NCI-H2171 treated with DMSO at 0.1 percent for 48 hours (cell line): Measurements from ENCODE around the gene TTC39B.

Experiments used
- DNase-seq: peaks from one replicate; lab custom pipeline; 2025; lab: John Stamatoyannopoulos, UW

Gene TTC39B

DNA sequence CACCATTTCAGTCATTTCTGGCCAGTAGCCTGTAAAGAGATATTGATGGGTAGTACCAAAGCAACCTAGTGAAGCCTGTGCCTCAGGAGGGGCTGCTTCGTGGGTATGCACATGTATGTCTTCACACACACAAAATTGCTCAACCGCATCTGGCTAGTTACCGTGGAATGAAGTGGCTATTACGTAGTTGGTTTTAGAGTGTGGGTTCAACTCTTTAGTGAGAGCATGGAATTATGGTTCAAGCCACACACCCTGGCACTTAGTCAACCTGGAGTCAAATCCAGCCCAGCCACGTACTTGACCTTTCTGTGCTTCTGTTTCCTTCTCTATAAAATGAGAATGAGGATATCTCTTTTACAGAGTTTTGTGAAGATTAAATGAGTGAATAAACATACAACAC, 174.9 kb downstream of the TTC39B start:
- no peak for DNase-seq

DNA sequence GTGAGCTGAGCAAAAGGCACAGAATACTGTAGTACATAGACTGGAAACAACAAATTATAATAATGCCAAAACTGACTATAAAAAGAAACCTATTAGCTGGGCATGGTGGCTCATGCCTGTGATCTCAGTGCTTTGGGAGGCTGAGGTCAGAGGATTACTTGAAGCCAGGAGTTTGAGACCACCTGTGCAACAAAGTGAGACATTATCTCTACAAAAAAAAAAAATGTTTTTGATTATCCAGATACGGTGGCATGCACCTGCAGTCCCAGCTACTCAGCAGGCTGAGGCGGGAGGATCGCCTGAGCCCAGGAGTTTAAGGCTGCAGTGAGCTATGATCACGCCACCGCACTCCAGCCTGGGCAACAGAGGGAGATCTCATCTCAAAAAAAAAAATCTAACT, 175.9 kb downstream of the TTC39B start:
- DNase-seq = no peak

DNA sequence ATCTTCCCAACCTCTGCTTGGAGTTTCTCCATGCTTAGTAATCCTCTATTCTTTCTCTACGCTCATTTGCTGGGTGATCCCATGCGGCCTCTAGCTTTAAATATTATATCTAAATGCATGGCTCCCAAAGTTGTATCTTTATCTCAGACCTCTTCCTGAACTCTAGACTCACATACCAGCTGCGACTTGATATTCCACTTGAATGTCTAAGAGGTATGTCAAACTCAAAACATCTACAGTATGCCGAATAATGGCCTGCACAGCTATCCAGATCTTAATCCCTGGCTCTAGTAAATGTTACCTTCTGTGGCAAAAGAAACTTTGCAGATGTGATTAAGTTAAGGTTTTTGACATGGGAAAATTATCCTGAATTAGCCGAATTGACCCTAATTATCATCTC, 179.2 kb downstream of the TTC39B start:
- DNase-seq = no peak

DNA sequence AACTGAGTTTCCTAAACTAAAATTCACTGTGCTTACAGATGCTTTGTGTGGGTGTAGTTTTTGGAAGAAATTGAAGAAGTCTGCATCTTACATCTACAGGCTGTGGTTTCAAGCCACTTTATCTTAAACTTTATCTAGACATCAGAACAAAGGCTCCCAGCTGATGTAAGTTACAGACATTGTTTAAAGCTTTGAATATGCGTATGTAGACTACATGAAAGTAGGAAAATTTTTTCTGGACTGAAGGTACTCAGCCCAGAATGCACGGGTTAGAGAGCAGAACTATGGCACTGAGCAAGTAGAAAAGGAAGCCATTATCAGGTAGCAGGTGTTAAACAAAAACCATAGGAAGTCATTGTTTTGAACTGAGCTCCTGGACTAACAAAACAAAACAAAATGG, 185.4 kb downstream of the TTC39B start:
- DNase-seq = no peak

DNA sequence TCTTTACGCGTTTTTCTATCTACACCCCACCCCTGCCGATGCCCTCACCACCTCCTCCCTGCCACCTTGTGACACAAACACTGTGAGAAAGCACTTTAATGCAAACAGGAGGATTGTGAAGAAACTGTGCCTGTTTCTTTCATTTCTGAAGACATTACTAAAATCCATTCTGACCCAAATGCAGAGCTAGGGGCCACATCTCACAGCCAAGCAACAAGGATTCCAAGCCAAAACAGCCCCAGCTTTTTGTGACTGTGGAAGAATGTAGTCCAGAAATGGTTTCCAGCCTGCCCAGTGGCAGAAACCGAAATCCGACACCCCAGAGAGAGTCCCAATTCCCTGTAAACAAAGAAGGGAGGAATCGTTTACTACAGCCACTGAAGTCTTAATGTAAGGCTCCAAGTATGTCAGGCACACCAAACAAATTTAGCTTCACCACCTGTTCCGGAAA, 190.9 kb downstream of the TTC39B start:
- DNase-seq = peak; percentile 31

DNA sequence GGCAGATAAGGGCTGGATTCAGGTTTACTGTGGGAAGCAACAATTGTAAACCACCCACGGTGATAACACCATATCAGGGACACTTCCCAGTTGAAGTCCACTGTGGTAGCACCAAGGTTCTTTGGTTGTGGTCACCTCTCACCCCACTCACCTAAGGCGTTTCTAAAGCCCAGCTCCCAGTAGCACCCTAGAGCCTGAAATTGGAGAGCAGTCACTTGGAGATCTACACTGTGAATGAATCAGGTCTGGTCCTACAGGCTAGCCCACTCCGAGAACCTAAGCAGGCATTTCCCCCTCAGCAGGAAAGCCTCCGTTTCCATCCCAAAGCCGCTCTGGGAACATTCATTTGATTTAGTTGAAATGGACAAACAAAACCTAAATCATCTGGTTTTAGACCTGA, 191.3 kb downstream of the TTC39B start:
- no peak for DNase-seq

DNA sequence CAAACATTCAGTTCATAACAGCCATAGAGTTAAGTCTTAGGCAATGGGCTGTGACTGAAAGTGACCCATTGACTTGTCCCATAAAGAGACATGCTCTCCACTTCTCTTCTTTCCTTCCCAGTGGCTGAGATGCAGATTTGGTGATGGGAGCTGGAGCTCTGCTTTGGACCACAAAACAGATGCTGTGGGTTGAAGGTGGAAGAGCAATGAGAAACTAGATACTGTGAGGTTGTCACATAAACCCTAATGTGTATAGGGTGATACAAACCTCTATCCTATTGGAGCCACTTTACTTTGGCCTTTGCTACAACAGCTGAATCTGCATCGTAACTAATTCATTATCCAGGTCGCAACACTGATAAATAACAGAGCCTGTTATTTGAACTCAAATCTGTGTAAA, 192.0 kb downstream of the TTC39B start:
- no peak for DNase-seq
